ENCODE data around the gene SSR2. TPM values are rescaled to one million over a fixed set of nuclear protein-coding genes. Genes with fewer than 3 reads are reported as not detected.

SSR2 gene
- total and polyA plus RNA-seq, 4 donors: 93.1 to 264 (median 173) TPM

DNA sequence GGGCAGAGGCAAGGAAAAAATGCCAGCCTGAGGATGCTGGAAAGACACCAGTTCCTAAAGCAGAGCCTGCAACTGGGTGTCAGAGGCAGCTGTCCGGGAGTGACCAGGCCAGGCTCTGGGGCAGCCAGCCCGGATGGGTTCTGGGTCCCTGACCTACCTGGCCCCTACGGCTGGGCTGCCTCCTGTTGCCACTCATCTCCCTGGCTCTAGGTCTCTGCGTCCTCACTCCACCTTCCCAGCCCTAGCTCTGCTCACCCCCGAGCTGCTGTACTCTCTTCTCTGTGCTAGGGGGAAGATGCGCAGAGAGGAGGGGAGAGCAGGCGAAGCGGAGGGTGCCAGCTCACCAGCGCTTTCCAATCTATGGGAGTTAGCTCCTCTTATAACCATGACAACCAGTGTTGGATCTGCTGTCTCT is 51.4 kb downstream of the SSR2 start:
- TF ChIP-seq, protein P1, sequence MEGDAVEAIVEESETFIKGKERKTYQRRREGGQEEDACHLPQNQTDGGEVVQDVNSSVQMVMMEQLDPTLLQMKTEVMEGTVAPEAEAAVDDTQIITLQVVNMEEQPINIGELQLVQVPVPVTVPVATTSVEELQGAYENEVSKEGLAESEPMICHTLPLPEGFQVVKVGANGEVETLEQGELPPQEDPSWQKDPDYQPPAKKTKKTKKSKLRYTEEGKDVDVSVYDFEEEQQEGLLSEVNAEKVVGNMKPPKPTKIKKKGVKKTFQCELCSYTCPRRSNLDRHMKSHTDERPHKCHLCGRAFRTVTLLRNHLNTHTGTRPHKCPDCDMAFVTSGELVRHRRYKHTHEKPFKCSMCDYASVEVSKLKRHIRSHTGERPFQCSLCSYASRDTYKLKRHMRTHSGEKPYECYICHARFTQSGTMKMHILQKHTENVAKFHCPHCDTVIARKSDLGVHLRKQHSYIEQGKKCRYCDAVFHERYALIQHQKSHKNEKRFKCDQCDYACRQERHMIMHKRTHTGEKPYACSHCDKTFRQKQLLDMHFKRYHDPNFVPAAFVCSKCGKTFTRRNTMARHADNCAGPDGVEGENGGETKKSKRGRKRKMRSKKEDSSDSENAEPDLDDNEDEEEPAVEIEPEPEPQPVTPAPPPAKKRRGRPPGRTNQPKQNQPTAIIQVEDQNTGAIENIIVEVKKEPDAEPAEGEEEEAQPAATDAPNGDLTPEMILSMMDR (IDR thresholded peaks at IDR 0.05; ENCODE audit: low read depth, low read length, missing input control): no peak
- TF ChIP-seq, protein P2, sequence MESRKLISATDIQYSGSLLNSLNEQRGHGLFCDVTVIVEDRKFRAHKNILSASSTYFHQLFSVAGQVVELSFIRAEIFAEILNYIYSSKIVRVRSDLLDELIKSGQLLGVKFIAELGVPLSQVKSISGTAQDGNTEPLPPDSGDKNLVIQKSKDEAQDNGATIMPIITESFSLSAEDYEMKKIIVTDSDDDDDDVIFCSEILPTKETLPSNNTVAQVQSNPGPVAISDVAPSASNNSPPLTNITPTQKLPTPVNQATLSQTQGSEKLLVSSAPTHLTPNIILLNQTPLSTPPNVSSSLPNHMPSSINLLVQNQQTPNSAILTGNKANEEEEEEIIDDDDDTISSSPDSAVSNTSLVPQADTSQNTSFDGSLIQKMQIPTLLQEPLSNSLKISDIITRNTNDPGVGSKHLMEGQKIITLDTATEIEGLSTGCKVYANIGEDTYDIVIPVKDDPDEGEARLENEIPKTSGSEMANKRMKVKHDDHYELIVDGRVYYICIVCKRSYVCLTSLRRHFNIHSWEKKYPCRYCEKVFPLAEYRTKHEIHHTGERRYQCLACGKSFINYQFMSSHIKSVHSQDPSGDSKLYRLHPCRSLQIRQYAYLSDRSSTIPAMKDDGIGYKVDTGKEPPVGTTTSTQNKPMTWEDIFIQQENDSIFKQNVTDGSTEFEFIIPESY (IDR thresholded peaks at IDR 0.05): no peak
- TF ChIP-seq GABPA (IDR thresholded peaks at IDR 0.05 in 1 of 2, conservative IDR thresholded peaks at IDR 0.05 in 1 of 2): no peak
- DNase-seq (ENCODE audit: low spot score): no peak
- Histone ChIP-seq H3K27me3 (ENCODE audit: control insufficient read depth in 4 of 4, insufficient read depth in 4 of 4, low read length in 3 of 4) (no peaks in the 10 kb centered on the region), H3K9ac (ENCODE audit: low read depth in 1 of 2, low read length in 2 of 2) (no peak overlapping the region), H3K4me3 (ENCODE audit: low read depth in 1 of 3, low read length in 3 of 3) (no peak overlapping the region), H3K27ac (ENCODE audit: low read depth in 1 of 2, low read length in 2 of 2) (no peak overlapping the region), H3K4me1 (ENCODE audit: control insufficient read depth in 4 of 4, insufficient read depth in 4 of 4, low read length in 3 of 4) (peaks cover 7 to 40% (median 21%) of the 10 kb centered on the region in 4 donors), H3K9me3 (ENCODE audit: control insufficient read depth in 4 of 4, low read length in 3 of 4) (no peaks in the 10 kb centered on the region), H3K36me3 (ENCODE audit: control insufficient read depth in 4 of 4, insufficient read depth in 3 of 4, low read depth in 1 of 4, low read length in 3 of 4) (peaks cover 0 to 2% (median 1%) of the 10 kb centered on the region in 4 donors)
- WGBS: 88% methylated on average over 9 of the region's 9 CpGs

DNA sequence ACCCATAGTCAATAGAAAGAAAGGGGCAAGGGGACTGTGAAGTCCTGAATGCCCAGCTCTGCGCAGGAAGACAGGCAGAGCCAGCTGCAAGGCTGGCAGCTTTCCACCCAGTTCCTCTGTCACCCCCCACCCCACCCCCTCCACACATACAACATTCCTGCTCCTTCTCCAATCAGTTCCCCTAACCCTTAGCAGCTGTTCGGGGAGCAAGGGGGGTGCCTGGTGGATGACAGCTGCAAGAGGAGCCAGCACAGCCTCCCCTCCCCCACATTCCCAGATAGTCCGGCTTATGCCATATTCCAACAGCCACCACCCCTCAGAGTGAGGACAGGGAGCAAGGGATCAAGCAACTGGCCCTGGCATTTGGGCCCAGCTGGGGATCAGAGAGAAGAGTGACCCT is 52.1 kb downstream of the SSR2 start:
- Histone ChIP-seq H3K9me3 (ENCODE audit: control insufficient read depth in 4 of 4, low read length in 3 of 4) (no peaks in the 10 kb centered on the region), H3K27me3 (ENCODE audit: control insufficient read depth in 4 of 4, insufficient read depth in 4 of 4, low read length in 3 of 4) (no peaks in the 10 kb centered on the region), H3K27ac (ENCODE audit: low read depth in 1 of 2, low read length in 2 of 2) (peak overlapping the region; percentile 5 to 25), H3K9ac (ENCODE audit: low read depth in 1 of 2, low read length in 2 of 2) (no peak overlapping the region), H3K4me3 (ENCODE audit: low read depth in 1 of 3, low read length in 3 of 3) (no peak overlapping the region), H3K36me3 (ENCODE audit: control insufficient read depth in 4 of 4, insufficient read depth in 3 of 4, low read depth in 1 of 4, low read length in 3 of 4) (peaks cover 2 to 4% (median 2%) of the 10 kb centered on the region in 4 donors), H3K4me1 (ENCODE audit: control insufficient read depth in 4 of 4, insufficient read depth in 4 of 4, low read length in 3 of 4) (peaks cover 7 to 39% (median 19%) of the 10 kb centered on the region in 4 donors)
- TF ChIP-seq, protein P1 (IDR thresholded peaks at IDR 0.05; ENCODE audit: low read depth, low read length, missing input control): no peak
- no peak for TF ChIP-seq GABPA (IDR thresholded peaks at IDR 0.05 in 1 of 2, conservative IDR thresholded peaks at IDR 0.05 in 1 of 2)
- no peak for TF ChIP-seq FOXA1 (IDR thresholded peaks at IDR 0.05)
- no peak for TF ChIP-seq SP1 (IDR thresholded peaks at IDR 0.05)
- no peak for TF ChIP-seq EGR1 (IDR thresholded peaks at IDR 0.05; ENCODE audit: low read depth in 2 of 2)
- TF ChIP-seq RXRA (IDR thresholded peaks at IDR 0.05): no peak
- no peak for TF ChIP-seq HNF4A (conservative IDR thresholded peaks at IDR 0.05)
- no peak for TF ChIP-seq YY1 (IDR thresholded peaks at IDR 0.05)
- TF ChIP-seq TAF1 (conservative IDR thresholded peaks at IDR 0.05): no peak
- TF ChIP-seq RAD21 (IDR thresholded peaks at IDR 0.05): no peak
- TF ChIP-seq, protein P3, sequence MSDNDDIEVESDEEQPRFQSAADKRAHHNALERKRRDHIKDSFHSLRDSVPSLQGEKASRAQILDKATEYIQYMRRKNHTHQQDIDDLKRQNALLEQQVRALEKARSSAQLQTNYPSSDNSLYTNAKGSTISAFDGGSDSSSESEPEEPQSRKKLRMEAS (IDR thresholded peaks at IDR 0.05): no peak
- TF ChIP-seq, protein P2 (IDR thresholded peaks at IDR 0.05): no peak
- TF ChIP-seq NR2F2 (IDR thresholded peaks at IDR 0.05): no peak
- TF ChIP-seq, protein P4, sequence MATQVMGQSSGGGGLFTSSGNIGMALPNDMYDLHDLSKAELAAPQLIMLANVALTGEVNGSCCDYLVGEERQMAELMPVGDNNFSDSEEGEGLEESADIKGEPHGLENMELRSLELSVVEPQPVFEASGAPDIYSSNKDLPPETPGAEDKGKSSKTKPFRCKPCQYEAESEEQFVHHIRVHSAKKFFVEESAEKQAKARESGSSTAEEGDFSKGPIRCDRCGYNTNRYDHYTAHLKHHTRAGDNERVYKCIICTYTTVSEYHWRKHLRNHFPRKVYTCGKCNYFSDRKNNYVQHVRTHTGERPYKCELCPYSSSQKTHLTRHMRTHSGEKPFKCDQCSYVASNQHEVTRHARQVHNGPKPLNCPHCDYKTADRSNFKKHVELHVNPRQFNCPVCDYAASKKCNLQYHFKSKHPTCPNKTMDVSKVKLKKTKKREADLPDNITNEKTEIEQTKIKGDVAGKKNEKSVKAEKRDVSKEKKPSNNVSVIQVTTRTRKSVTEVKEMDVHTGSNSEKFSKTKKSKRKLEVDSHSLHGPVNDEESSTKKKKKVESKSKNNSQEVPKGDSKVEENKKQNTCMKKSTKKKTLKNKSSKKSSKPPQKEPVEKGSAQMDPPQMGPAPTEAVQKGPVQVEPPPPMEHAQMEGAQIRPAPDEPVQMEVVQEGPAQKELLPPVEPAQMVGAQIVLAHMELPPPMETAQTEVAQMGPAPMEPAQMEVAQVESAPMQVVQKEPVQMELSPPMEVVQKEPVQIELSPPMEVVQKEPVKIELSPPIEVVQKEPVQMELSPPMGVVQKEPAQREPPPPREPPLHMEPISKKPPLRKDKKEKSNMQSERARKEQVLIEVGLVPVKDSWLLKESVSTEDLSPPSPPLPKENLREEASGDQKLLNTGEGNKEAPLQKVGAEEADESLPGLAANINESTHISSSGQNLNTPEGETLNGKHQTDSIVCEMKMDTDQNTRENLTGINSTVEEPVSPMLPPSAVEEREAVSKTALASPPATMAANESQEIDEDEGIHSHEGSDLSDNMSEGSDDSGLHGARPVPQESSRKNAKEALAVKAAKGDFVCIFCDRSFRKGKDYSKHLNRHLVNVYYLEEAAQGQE (IDR thresholded peaks at IDR 0.05): no peak
- no peak for TF ChIP-seq JUND (IDR thresholded peaks at IDR 0.05)
- no peak for TF ChIP-seq HNF4G (IDR thresholded peaks at IDR 0.05)
- no peak for TF ChIP-seq FOXA2 (IDR thresholded peaks at IDR 0.05)
- WGBS: 77% methylated on average over 3 of the region's 3 CpGs
- no peak for DNase-seq (ENCODE audit: low spot score)

Data from liver (tissue), 9 donors.